Smooth muscle cell (in vitro differentiated cells): ENCODE results near the gene SORCS2. TPM values are rescaled to one million over a fixed set of nuclear protein-coding genes. Genes with fewer than 3 reads are reported as not detected.
A peak's percentile ranks its signal among the peaks of the same experiment; 100 is the strongest.

Experiments
- DNase-seq: peaks from one replicate; lab custom pipeline; 2025; ENCODE audit not compliant: unreplicated experiment; lab: John Stamatoyannopoulos, UW
- H2AFZ ChIP-seq: fragments of 200-600 bp; sonication (generic); 2 replicates; pipeline ENCODE4 v1.6.0; 2016; ENCODE audit warnings: antibody characterized with exemption, low read depth, mild to moderate bottlenecking
- H3F3A ChIP-seq: fragments of 200-600 bp; sonication (generic); 2 replicates; pipeline ENCODE4 v1.6.0; 2017; ENCODE audit warnings: antibody characterized with exemption, low read depth
- H3K27ac ChIP-seq: fragments of 200-600 bp; sonication (generic); 2 replicates; pipeline ENCODE4 v1.5.1; 2016; ENCODE audit warnings: low read depth, mild to moderate bottlenecking
- H3K27me3 ChIP-seq: fragments of 200-600 bp; sonication (generic); 2 replicates; pipeline ENCODE4 v1.6.1; 2016; ENCODE audit warnings: low read depth, mild to moderate bottlenecking
- H3K36me3 ChIP-seq: fragments of 200-600 bp; sonication (generic); 2 replicates; pipeline ENCODE4 v1.5.1; 2016; ENCODE audit warnings: low read depth
- H3K4me1 ChIP-seq: fragments of 200-600 bp; sonication (generic); 2 replicates; pipeline ENCODE4 v1.5.1; 2016; ENCODE audit warnings: low read depth
- H3K4me2 ChIP-seq: fragments of 200-600 bp; sonication (generic); 2 replicates; pipeline ENCODE4 v1.6.0; 2016; ENCODE audit warnings: mild to moderate bottlenecking
- H3K4me3 ChIP-seq: fragments of 200-600 bp; sonication (generic); 2 replicates; pipeline ENCODE4 v1.5.1; 2016; ENCODE audit warnings: mild to moderate bottlenecking
- H3K79me2 ChIP-seq: fragments of 200-600 bp; sonication (generic); 2 replicates; pipeline ENCODE4 v1.6.0; 2016; ENCODE audit warnings: low read depth, mild to moderate bottlenecking
- H3K9ac ChIP-seq: fragments of 200-600 bp; sonication (generic); 2 replicates; pipeline ENCODE4 v1.6.0; 2016; ENCODE audit warnings: low read depth
- H3K9me3 ChIP-seq: fragments of 200-600 bp; sonication (generic); replicated peaks from 2 replicates; pipeline ENCODE4 v1.5.1; 2016; ENCODE audit warnings: low read depth
- H4K20me1 ChIP-seq: fragments of 200-600 bp; sonication (generic); 2 replicates; pipeline ENCODE4 v1.6.0; 2016; ENCODE audit warnings: low read depth
- WGBS: methylation state at CpG from one replicate; pipeline ENCODE4 v1.1.7; 2016; ENCODE audit warnings: low lambda C conversion rate; 5-methylcytosine and 5-hydroxymethylcytosine counted together
- polyA plus RNA-seq: library from polyadenylated mRNA; unstranded; fragments of >200 nt; fragmentation: Nextera tagmentation; extraction: Ambion mirVana; gene quantifications from 2 replicates; pipeline ENCODE4 v1.2.1, GENCODE V29; 2016
- total RNA-seq: library from RNA; depleted of rRNA; stranded (reverse); fragments of >200 nt; gene quantifications from 2 replicates; pipeline ENCODE4 v1.2.3, GENCODE V29; 2014
- TF ChIP-seq, protein P1 (sequence below): fragments of 200-600 bp; sonication (generic); IDR thresholded peaks from 2 replicates; pipeline ENCODE4 v1.5.1; 2017; ENCODE audit warnings: borderline replicate concordance, mild to moderate bottlenecking, antibody characterized with exemption; ENCODE audit not compliant: insufficient read depth, poor library complexity, severe bottlenecking

Gene SORCS2
- total and polyA plus RNA-seq, 2 experiments from 2014 or later = 5.2 to 9.3 TPM

GRCh38 chr4:7783541-7783940, 591.2 kb downstream of the SORCS2 start:
- peaks cover 5% of the 10 kb centered on the region for H3K36me3 ChIP-seq
- 96% methylated on average over 8 of the region's 8 CpGs for WGBS
- no peaks in the 10 kb centered on the region for H3K9me3 ChIP-seq
- H3K4me1 ChIP-seq = peaks cover 25% of the 10 kb centered on the region
- peak overlapping the region; percentile 73 for H3K4me2 ChIP-seq
- no peaks in the 10 kb centered on the region for H3K27me3 ChIP-seq
- H3F3A ChIP-seq = peaks cover 19% of the 10 kb centered on the region
- no peak overlapping the region for H3K9ac ChIP-seq
- TF ChIP-seq, protein P1, sequence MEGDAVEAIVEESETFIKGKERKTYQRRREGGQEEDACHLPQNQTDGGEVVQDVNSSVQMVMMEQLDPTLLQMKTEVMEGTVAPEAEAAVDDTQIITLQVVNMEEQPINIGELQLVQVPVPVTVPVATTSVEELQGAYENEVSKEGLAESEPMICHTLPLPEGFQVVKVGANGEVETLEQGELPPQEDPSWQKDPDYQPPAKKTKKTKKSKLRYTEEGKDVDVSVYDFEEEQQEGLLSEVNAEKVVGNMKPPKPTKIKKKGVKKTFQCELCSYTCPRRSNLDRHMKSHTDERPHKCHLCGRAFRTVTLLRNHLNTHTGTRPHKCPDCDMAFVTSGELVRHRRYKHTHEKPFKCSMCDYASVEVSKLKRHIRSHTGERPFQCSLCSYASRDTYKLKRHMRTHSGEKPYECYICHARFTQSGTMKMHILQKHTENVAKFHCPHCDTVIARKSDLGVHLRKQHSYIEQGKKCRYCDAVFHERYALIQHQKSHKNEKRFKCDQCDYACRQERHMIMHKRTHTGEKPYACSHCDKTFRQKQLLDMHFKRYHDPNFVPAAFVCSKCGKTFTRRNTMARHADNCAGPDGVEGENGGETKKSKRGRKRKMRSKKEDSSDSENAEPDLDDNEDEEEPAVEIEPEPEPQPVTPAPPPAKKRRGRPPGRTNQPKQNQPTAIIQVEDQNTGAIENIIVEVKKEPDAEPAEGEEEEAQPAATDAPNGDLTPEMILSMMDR = no peak
- peaks cover 29% of the 10 kb centered on the region for H4K20me1 ChIP-seq
- DNase-seq = no peak
- H3K27ac ChIP-seq = peak overlapping the region; percentile 82
- no peak overlapping the region for H3K4me3 ChIP-seq
- no peaks in the 10 kb centered on the region for H3K79me2 ChIP-seq
- H2AFZ ChIP-seq = no peak overlapping the region

- Histone ChIP-seq H3K4me1 (peaks cover 22% of the 10 kb centered on the region), H3K9me3 (no peaks in the 10 kb centered on the region), H3K27ac (no peak overlapping the region), H4K20me1 (peaks cover 29% of the 10 kb centered on the region), H3K9ac (no peak overlapping the region), H2AFZ (no peak overlapping the region), H3K4me2 (no peak overlapping the region), H3K4me3 (no peak overlapping the region), H3K36me3 (peaks cover 5% of the 10 kb centered on the region), H3K79me2 (no peaks in the 10 kb centered on the region), H3K27me3 (no peaks in the 10 kb centered on the region), H3F3A (peaks cover 19% of the 10 kb centered on the region)
- TF ChIP-seq, protein P1 = no peak
- 95% methylated on average over 14 of the region's 14 CpGs for WGBS
- no peak for DNase-seq
These were observed 592.0 kb downstream of the SORCS2 start for GRCh38 chr4:7784131-7784870.

- no peaks in the 10 kb centered on the region for H3K9me3 ChIP-seq
- H3K4me2 ChIP-seq = no peak overlapping the region
- H3F3A ChIP-seq = peaks cover 19% of the 10 kb centered on the region
- TF ChIP-seq, protein P1 = no peak
- H3K79me2 ChIP-seq = no peaks in the 10 kb centered on the region
- whole genome bisulfite sequencing = 62% methylated on average over 11 of the region's 11 CpGs
- no peak for DNase-seq
- no peak overlapping the region for H2AFZ ChIP-seq
- H3K27me3 ChIP-seq = no peaks in the 10 kb centered on the region
- H3K4me1 ChIP-seq = peaks cover 15% of the 10 kb centered on the region
- H3K36me3 ChIP-seq = peaks cover 5% of the 10 kb centered on the region
- H3K27ac ChIP-seq = peak overlapping the region; percentile 37
- no peak overlapping the region for H3K4me3 ChIP-seq
- H3K9ac ChIP-seq = no peak overlapping the region
- peaks cover 31% of the 10 kb centered on the region for H4K20me1 ChIP-seq
These were observed 592.7 kb downstream of the SORCS2 start for GRCh38 chr4:7785017-7785416.

DNA sequence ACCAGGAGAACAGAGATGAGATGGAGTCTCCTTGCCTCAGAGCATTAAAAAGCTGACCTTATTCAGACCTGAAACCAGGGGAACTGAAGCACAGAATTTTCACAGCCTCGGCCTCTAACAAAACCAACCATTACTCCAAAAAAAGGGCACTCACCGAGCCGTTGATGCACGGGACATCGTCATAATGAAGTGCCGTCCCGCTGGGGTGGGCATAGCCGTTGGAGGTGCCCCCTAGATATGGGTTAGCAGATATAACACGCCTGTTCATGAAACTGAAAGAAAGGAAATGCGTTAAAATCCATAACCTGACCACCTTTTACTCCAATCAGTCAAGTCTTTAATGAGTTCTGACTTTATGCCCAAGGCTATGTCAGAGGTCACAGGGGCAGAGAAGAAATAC, 593.7 kb downstream of the SORCS2 start:
- Histone ChIP-seq H3K79me2 (no peaks in the 10 kb centered on the region), H3K9me3 (no peaks in the 10 kb centered on the region), H3K4me3 (no peak overlapping the region), H3K36me3 (peaks cover 5% of the 10 kb centered on the region), H3K27me3 (no peaks in the 10 kb centered on the region), H3K4me2 (no peak overlapping the region), H3F3A (peaks cover 16% of the 10 kb centered on the region), H2AFZ (no peak overlapping the region), H3K9ac (no peak overlapping the region), H3K4me1 (peaks cover 13% of the 10 kb centered on the region), H4K20me1 (peaks cover 37% of the 10 kb centered on the region), H3K27ac (no peak overlapping the region)
- DNase-seq = no peak
- TF ChIP-seq, protein P1 = no peak
- WGBS = 98% methylated on average over 10 of the region's 10 CpGs
